AG09309 (cell line): ENCODE data around the gene CTF1.

Experiments
- DNase-seq: peaks from one replicate; pipeline ENCODE4 v3.0.0-alpha.2; 2010; ENCODE audit warnings: low read depth
- H3K4me3 ChIP-seq: 2 replicates; pipeline ENCODE4 v1.5.1; 2011; ENCODE audit warnings: mild to moderate bottlenecking, low read depth, low read length, moderate library complexity; ENCODE audit not compliant: control insufficient read depth
- TF ChIP-seq, protein P1 (sequence below): IDR thresholded peaks from 2 replicates; pipeline ENCODE4 v1.5.1; 2011; ENCODE audit warnings: mild to moderate bottlenecking, low read depth, low read length, inconsistent platforms; ENCODE audit not compliant: insufficient read depth, control insufficient read depth; ENCODE audit errors: missing control alignments

Gene CTF1

GRCh38 chr16:30912794-30913412 is 16.5 kb downstream of the CTF1 start:
- TF ChIP-seq, protein P1, sequence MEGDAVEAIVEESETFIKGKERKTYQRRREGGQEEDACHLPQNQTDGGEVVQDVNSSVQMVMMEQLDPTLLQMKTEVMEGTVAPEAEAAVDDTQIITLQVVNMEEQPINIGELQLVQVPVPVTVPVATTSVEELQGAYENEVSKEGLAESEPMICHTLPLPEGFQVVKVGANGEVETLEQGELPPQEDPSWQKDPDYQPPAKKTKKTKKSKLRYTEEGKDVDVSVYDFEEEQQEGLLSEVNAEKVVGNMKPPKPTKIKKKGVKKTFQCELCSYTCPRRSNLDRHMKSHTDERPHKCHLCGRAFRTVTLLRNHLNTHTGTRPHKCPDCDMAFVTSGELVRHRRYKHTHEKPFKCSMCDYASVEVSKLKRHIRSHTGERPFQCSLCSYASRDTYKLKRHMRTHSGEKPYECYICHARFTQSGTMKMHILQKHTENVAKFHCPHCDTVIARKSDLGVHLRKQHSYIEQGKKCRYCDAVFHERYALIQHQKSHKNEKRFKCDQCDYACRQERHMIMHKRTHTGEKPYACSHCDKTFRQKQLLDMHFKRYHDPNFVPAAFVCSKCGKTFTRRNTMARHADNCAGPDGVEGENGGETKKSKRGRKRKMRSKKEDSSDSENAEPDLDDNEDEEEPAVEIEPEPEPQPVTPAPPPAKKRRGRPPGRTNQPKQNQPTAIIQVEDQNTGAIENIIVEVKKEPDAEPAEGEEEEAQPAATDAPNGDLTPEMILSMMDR: no peak
- no peak for DNase-seq
- no peak overlapping the region for H3K4me3 ChIP-seq

DNA sequence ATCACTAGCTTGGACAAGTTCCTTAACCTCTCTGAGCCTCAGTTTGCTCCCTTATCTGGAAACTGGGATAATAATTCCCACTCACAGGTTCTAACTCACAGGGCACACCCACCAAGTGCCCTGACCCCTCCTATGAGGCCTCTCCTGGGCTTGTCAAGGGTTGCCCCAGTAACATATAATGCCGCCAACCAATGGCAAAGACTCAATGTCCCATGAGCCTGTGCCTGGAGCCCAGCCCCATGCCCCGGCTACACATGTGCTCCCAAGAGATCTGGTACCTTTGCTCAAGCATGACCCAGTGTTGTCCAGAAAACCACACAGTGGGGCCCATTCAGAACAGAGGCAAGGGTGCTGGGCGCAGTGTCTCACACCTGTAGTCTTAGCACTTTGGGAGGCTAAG is 18.4 kb downstream of the CTF1 start:
- no peak for DNase-seq
- no peak overlapping the region for H3K4me3 ChIP-seq
- TF ChIP-seq, protein P1: no peak

GRCh38 chr16:30918614-30919013 is 22.2 kb downstream of the CTF1 start:
- no peak for DNase-seq
- TF ChIP-seq, protein P1: no peak
- H3K4me3 ChIP-seq: no peak overlapping the region

GRCh38 chr16:30920891-30921290 is 24.5 kb downstream of the CTF1 start:
- no peak overlapping the region for H3K4me3 ChIP-seq
- TF ChIP-seq, protein P1: no peak

DNA sequence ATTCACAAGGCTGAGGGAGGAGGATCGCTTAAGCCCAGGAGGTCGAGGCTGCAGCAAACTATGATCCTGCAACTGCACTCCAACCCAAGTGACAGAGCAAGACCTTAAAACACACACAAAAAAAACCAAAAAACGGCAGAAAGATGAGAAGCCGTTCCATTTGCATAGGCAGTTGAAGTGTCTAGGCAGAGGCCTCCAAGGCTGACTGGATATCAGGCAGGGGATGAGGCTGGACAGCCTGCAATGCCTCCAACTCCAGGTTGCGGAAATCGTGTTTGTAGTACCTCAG is 25.0 kb downstream of the CTF1 start:
- peak overlapping the region; percentile 63 for H3K4me3 ChIP-seq
- TF ChIP-seq, protein P1: no peak
- DNase-seq: no peak

More at GRCh38 chr16:30920891-30921290, 24.5 kb downstream of the CTF1 start:
- no peak for DNase-seq

DNA sequence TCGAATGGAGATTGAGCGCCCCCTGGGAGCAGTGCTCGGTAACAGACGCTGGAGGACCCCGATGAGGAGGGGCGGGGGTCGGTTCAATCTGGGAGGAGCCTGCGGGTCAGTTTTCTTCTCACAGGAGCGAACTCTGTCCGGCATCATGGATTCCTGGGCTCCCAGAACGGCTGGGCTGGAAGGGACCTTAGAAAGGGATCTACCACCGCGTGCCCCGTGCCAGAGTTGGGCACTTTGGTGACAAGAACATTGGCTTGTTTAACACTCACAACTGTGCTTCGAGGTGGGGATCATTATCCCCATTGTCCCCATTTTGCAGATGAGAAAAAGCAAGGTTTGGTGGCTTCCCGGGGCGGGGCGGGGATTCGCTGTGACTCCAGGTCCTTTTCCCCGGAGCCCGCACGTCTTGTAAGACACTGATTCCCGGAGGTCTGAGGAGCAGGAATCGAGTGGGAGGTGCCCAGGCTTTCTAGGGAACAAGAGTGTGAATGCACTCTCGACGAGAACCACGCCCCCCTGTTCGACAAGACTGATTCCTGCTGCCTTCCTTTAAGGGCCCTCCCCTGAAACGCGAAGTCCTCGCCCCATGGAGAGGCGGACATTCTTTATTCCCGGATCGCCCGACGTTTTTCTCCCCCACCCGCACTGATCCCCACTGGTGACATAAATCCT is 25.5 kb downstream of the CTF1 start:
- peak overlapping the region; percentile 63 for H3K4me3 ChIP-seq
- TF ChIP-seq, protein P1: peak; percentile 93
- DNase-seq: no peak
